Small intestine (tissue), 7 donors: ENCODE data around the gene PALLD. TPM values are rescaled to one million over a fixed set of nuclear protein-coding genes. Genes with fewer than 3 reads are reported as not detected.

Source experiments
- DNase-seq, 2 donors: peaks; one replicate each; pipeline versions ENCODE4 v3.0.0 to v3.0.0-alpha.2; 2013
- FAIRE-seq: peaks from 2 replicates; lab custom pipeline; 2012; peaks lifted over from hg19 to GRCh38; lab: Jason Lieb, UNC
- H3K27ac ChIP-seq, 3 donors: one replicate each; pipeline ENCODE4 v1.5.1; 2013; ENCODE audit warnings: low read length in 2 of 3, mild to moderate bottlenecking in 2 of 3, control low read depth in 1 of 3, inconsistent platforms in 1 of 3, low read depth in 1 of 3, moderate library complexity in 1 of 3
- H3K27me3 ChIP-seq, 3 donors: one replicate each; pipeline ENCODE4 v1.6.1; 2013; ENCODE audit warnings: low read length in 3 of 3, inconsistent platforms in 1 of 3; ENCODE audit not compliant: control insufficient read depth in 3 of 3, insufficient read depth in 3 of 3
- H3K36me3 ChIP-seq, 3 donors: one replicate each; pipeline ENCODE4 v1.6.1; 2013; ENCODE audit warnings: low read length in 3 of 3, inconsistent platforms in 1 of 3, low read depth in 1 of 3, mild to moderate bottlenecking in 1 of 3, moderate library complexity in 1 of 3; ENCODE audit not compliant: control insufficient read depth in 3 of 3, insufficient read depth in 2 of 3
- H3K4me1 ChIP-seq, 3 donors: one replicate each; pipeline ENCODE4 v1.6.1; 2013; ENCODE audit warnings: low read length in 2 of 3, inconsistent platforms in 1 of 3, low read depth in 1 of 3, mild to moderate bottlenecking in 1 of 3, moderate library complexity in 1 of 3; ENCODE audit not compliant: control insufficient read depth in 3 of 3, insufficient read depth in 2 of 3
- H3K4me3 ChIP-seq, 3 donors: one replicate each; pipeline ENCODE4 v1.5.1; 2013; ENCODE audit warnings: low read length in 3 of 3, control low read depth in 1 of 3, inconsistent platforms in 1 of 3, low read depth in 1 of 3, mild to moderate bottlenecking in 1 of 3, moderate library complexity in 1 of 3
- H3K9me3 ChIP-seq, 2 donors: one replicate each; pipeline ENCODE4 v1.6.1; 2013; ENCODE audit warnings: low read depth in 1 of 2, low read length in 1 of 2; ENCODE audit not compliant: control insufficient read depth in 2 of 2, insufficient read depth in 1 of 2
- WGBS, 3 donors: extraction: QIAGEN DNeasy Blood & Tissue Kit; methylation state at CpG; one replicate each; pipeline ENCODE4 v1.1.7; 2013; 5-methylcytosine and 5-hydroxymethylcytosine counted together
- polyA plus RNA-seq, 4 donors: library from polyadenylated mRNA; stranded (reverse) in 3 of 4; unstranded in 1 of 4; fragments of 200-250 nt in 3 of 4; fragments of 120-200 nt in 1 of 4; gene quantifications; one replicate each; pipeline versions ENCODE4 v1.2.1 to v1.2.3, GENCODE V29; 2013
- donor health status: healthy with polysubstance abuse.
- donor health status: control.
- donor health status: control.
- donor health status: Bipolar disorder and iron deficiency.
- donor health status: healthy.

The PALLD gene
- polyA plus RNA-seq, 4 donors: 31.3 to 58.9 (median 38.0) TPM

- Histone ChIP-seq H3K4me1 (no peaks in the 10 kb centered on the region), H3K36me3 (no peaks in the 10 kb centered on the region), H3K9me3 (no peaks in the 10 kb centered on the region), H3K27ac (no peak overlapping the region), H3K27me3 (no peaks in the 10 kb centered on the region), H3K4me3 (no peak overlapping the region)
- WGBS, 3 donors: 83 to 91% (median 86%) methylated on average over 5 of the region's 5 CpGs
- no peak for FAIRE-seq
- DNase-seq: no peak
Measured at GRCh38 chr4:168622600-168622999, 125.7 kb downstream of the PALLD start.

- Histone ChIP-seq H3K27ac (no peak overlapping the region), H3K36me3 (no peaks in the 10 kb centered on the region), H3K4me1 (no peaks in the 10 kb centered on the region), H3K9me3 (no peaks in the 10 kb centered on the region), H3K27me3 (no peaks in the 10 kb centered on the region), H3K4me3 (no peak overlapping the region)
- DNase-seq (no peak), FAIRE-seq (no peak)
Measured at GRCh38 chr4:168623011-168623410, 126.2 kb downstream of the PALLD start.

GRCh38 chr4:168623484-168623883 is 126.6 kb downstream of the PALLD start:
- WGBS, 3 donors: 93 to 97% (median 94%) methylated on average over 5 of the region's 5 CpGs
- H3K9me3 ChIP-seq: no peaks in the 10 kb centered on the region
- FAIRE-seq: no peak
- H3K27me3 ChIP-seq: no peaks in the 10 kb centered on the region
- H3K36me3 ChIP-seq: no peaks in the 10 kb centered on the region
- no peak for DNase-seq
- H3K27ac ChIP-seq: no peak overlapping the region
- H3K4me3 ChIP-seq: no peak overlapping the region
- no peaks in the 10 kb centered on the region for H3K4me1 ChIP-seq

- Histone ChIP-seq H3K4me3 (no peak overlapping the region), H3K4me1 (peaks cover 0 to 19% (median 4%) of the 10 kb centered on the region in 3 donors), H3K36me3 (no peaks in the 10 kb centered on the region), H3K27ac (no peak overlapping the region), H3K27me3 (peaks cover 0 to 26% (median 5%) of the 10 kb centered on the region in 3 donors), H3K9me3 (no peaks in the 10 kb centered on the region)
- DNase-seq: no peak
- WGBS, 3 donors: 85 to 91% (median 88%) methylated on average over 5 of the region's 5 CpGs
- FAIRE-seq: no peak
Measured at GRCh38 chr4:168628251-168628650, 131.4 kb downstream of the PALLD start.

- FAIRE-seq (no peak), DNase-seq (no peak)
- Histone ChIP-seq H3K4me3 (no peak overlapping the region), H3K36me3 (no peaks in the 10 kb centered on the region), H3K27me3 (peaks cover 0 to 34% (median 5%) of the 10 kb centered on the region in 3 donors), H3K27ac (no peak overlapping the region), H3K9me3 (no peaks in the 10 kb centered on the region), H3K4me1 (peaks cover 0 to 23% (median 4%) of the 10 kb centered on the region in 3 donors)
- 89 to 95% (median 89%) methylated on average over 4 of the region's 4 CpGs for WGBS, 3 donors
Measured at GRCh38 chr4:168629566-168629965, 132.7 kb downstream of the PALLD start.

- H3K36me3 ChIP-seq: no peaks in the 10 kb centered on the region
- no peak for FAIRE-seq
- H3K27me3 ChIP-seq: peaks cover 0 to 34% (median 5%) of the 10 kb centered on the region in 3 donors
- peaks cover 0 to 28% (median 4%) of the 10 kb centered on the region in 3 donors for H3K4me1 ChIP-seq
- no peaks in the 10 kb centered on the region for H3K9me3 ChIP-seq
- no peak overlapping the region for H3K27ac ChIP-seq
- 17 to 60% (median 36%) methylated on average over 12 of the region's 12 CpGs for WGBS, 3 donors
- peak overlapping the region in 1 of 3 donors; percentile 64 for H3K4me3 ChIP-seq
- peak in 1 of 2 donors; percentile 5 for DNase-seq
Measured at GRCh38 chr4:168630445-168631187, 133.8 kb downstream of the PALLD start.

GRCh38 chr4:168631241-168632162 is 134.7 kb downstream of the PALLD start:
- no peaks in the 10 kb centered on the region for H3K9me3 ChIP-seq
- DNase-seq (peak; percentile 34 to 78), FAIRE-seq (no peak)
- H3K4me1 ChIP-seq: peaks cover 0 to 28% (median 4%) of the 10 kb centered on the region in 3 donors
- H3K27ac ChIP-seq: peak overlapping the region in 1 of 3 donors; percentile 17
- WGBS, 3 donors: 0 to 2% (median 1%) methylated on average over 54 to 55 of the region's 55 CpGs
- H3K27me3 ChIP-seq: peaks cover 0 to 34% (median 5%) of the 10 kb centered on the region in 3 donors
- no peaks in the 10 kb centered on the region for H3K36me3 ChIP-seq
- peak overlapping the region; percentile 26 to 64 (median 40) for H3K4me3 ChIP-seq

GRCh38 chr4:168632301-168632725 is 135.5 kb downstream of the PALLD start:
- WGBS, 3 donors: 13 to 15% (median 13%) methylated on average over 6 of the region's 6 CpGs
- H3K4me1 ChIP-seq: peaks cover 0 to 28% (median 4%) of the 10 kb centered on the region in 3 donors
- peak overlapping the region in 1 of 3 donors; percentile 64 for H3K4me3 ChIP-seq
- no peaks in the 10 kb centered on the region for H3K36me3 ChIP-seq
- H3K27me3 ChIP-seq: peaks cover 0 to 34% (median 5%) of the 10 kb centered on the region in 3 donors
- DNase-seq: peak in 1 of 2 donors; percentile 5
- H3K27ac ChIP-seq: peak overlapping the region in 1 of 3 donors; percentile 17
- no peaks in the 10 kb centered on the region for H3K9me3 ChIP-seq
- FAIRE-seq: no peak
